ENCODE data around the gene C10orf53. TPM values are rescaled to one million over a fixed set of nuclear protein-coding genes. Genes with fewer than 3 reads are reported as not detected.

The C10orf53 gene
- total and polyA plus RNA-seq, 2 of the 8 experiments (the other 6 are each of a cell fraction or from before 2014, with no cell fraction given): not detected

GRCh38 chr10:49740346-49741107, 61.1 kb downstream of the C10orf53 start (continued):
- no peak for TF ChIP-seq CHD7 (IDR thresholded peaks at IDR 0.05; ENCODE audit: insufficient replicate concordance, low read length)
- no peak for TF ChIP-seq TEAD4 (IDR thresholded peaks at IDR 0.05; ENCODE audit: low read depth, low read length)
- no peak for TF ChIP-seq TAF1 (IDR thresholded peaks at IDR 0.05; ENCODE audit: low read depth, low read length)
- TF ChIP-seq SP2 (IDR thresholded peaks at IDR 0.05; ENCODE audit: low read length): no peak
- TF ChIP-seq EZH2 (IDR thresholded peaks at IDR 0.05; ENCODE audit: low read depth, low read length, severe bottlenecking): no peak
- no peak for TF ChIP-seq RBBP5 (IDR thresholded peaks at IDR 0.05; ENCODE audit: borderline replicate concordance, low read depth, low read length)
- TF ChIP-seq SUZ12 (IDR thresholded peaks at IDR 0.05; ENCODE audit: low read length): no peak
- TF ChIP-seq JUN (IDR thresholded peaks at IDR 0.05; ENCODE audit: low read depth, low read length): no peak
- TF ChIP-seq TAF7 (optimal IDR thresholded peaks at IDR 0.05; ENCODE audit: borderline replicate concordance, low read depth, low read length): no peak
- no peak for TF ChIP-seq RAD21 (IDR thresholded peaks at IDR 0.05 in 1 of 2, conservative IDR thresholded peaks at IDR 0.05 in 1 of 2; ENCODE audit: low read depth in 2 of 2, low read length in 2 of 2)
